GM18520 (cell line): ENCODE measurements around the gene MTRF1.
A peak's percentile ranks its signal among the peaks of the same experiment; 100 is the strongest.

Experiments used
- ATAC-seq: cut with Tn5 transposase; IDR thresholded peaks from one replicate; pipeline ENCODE4 v1.9.1; 2021; ENCODE audit not compliant: unreplicated experiment

Gene MTRF1

DNA sequence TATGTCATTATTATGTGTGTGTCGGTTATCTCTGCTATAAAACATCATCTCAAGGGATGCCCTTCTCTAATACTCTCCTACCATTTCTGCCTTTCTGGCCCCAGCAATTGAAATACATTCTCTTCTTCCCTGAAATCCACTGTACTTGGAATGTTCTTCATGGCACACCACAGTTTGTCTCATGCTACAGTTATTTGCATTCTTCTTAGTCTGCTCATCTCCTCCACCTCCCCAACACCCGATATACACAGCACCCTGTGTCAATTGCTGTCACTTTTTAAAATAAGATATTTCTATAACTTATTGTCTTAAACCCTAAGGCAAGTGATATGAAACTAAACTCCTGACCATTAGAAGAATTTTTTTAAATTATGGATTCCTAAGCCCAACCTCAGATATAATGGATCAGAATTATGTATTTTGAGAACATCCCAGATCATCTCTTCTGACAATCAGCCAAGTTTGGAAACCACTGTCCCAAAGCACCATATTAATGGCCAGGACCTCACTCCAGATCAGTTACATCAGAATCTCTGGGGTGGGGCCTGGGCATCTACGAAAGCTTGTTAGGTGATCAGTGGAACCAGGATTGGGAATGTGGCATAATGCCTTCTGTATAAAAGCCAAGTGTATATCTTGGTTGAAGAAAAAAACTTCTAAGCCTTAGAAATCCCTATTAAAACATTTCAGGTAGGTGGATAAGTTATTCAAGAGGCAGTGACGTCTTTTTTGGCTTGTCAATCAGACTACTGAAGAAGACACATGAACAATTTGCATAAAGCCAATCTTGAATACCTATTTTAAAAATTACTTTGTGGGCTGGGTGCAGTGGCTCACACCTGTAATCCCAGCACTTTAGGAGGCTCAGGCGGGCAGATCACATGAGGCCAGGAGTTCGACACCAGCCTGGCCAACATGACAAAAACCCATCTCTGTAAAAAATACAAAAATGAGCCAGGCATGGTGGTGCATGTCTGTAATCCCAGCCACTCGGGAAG lies 39.0 kb downstream of the MTRF1 start:
- no peak for ATAC-seq

DNA sequence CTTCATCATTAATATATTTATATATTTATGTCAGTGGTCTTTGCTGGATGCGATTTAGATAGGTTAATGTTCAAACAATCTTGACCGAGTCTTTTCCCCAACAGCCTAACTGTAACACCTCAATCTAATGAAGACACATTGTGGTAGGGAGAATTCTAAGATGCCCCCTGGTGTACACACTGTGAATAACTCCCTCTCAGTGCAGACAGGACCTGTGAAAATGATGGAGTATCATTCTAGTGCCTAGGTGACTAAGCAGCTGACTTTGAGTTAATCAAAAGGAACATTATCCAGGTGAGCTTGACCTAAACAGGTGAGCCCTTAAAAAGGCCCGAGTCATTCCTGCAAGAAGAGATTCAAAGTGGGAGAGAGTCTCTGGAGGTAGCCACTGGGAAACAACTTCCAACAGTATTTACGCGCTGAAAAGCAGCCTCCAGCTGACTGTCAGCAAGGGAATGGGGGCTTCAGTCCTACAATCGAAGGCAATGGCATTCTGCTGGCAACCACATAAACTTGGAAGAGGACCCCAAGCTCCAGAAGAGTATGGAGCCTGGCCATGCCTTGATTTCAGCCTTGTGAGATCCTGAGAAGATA lies 41.0 kb downstream of the MTRF1 start:
- ATAC-seq = no peak

- no peak for ATAC-seq
Observed at GRCh38 chr13:41220401-41220800, 43.0 kb downstream of the MTRF1 start.

DNA sequence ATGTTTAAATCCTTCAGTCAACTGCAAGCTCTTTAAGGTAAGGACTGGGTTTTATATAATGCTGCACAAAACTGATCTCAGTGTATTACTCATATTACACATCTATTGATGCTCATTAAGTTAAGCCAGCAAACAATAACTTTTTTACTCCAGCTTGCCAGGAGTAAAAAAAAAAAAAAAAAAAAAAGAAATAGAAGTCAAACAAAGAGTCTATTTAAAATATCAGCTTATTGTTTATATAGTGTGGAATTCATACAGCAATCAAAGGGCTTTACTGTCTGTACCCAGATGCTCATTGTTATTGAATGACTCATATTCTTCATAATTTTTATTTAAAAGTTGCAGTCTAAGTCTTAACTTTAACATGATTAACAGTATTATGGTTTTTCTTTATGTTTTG lies 47.2 kb downstream of the MTRF1 start:
- no peak for ATAC-seq

DNA sequence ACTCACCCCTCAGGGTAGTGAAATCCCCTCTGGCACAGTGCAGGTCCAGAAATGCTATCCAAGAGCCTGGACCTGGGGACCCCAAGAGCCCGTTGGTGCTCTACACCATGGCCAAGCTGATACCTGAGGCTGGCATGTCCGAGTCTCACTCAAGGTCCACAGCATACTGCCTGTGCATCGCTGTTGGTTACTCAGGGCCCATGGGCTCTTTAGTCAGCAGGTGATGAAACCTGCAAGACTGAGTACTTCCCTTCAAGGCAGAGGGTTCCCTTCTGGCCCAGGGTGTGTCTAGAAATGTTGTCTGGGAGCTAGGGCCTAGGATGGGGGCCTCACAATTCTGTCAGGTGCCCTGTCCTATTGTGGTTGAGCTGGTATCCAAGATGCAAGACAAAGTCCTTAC lies 49.5 kb downstream of the MTRF1 start:
- ATAC-seq = no peak

GRCh38 chr13:41213316-41213715 lies 50.1 kb downstream of the MTRF1 start:
- ATAC-seq = no peak

DNA sequence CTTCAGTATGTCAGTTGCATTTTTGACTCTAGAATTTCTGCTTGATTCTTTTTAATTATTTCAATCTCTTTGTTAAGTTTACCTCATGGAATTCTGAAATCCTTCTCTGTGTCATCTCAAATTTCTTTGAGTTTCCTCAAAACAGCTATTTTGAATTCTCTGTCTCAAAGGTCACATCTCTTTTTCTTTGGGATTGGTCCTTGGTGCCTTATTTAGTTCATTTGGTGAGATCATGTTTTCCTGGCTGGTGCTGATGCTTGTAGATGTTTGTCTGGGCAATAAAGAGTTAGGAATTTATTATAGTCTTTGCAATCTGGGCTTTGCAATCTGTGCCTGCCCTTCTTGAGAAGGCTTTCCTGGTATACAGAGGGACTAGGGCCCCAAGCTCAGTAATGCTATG lies 50.5 kb downstream of the MTRF1 start:
- no peak for ATAC-seq

- ATAC-seq = no peak
Observed at GRCh38 chr13:41211062-41211461, 52.3 kb downstream of the MTRF1 start.

DNA sequence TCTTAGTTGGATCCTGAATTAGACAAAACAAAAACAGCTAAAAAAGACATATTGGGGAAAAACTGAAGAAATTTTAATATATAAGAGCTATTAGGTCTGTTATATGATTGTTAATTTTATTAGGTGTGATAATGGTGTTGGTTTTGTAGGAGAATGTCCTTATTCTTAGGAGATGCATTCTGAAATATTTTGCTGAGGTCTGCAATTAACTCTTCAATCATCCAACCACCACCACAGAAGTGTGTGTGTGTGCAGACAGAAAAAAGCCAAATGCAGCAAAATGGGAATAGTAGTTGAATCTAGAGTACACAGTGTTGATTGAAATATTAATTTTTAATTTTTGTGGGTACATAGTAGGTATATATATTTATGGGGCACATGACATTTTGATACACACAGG lies 56.9 kb downstream of the MTRF1 start:
- ATAC-seq = no peak

DNA sequence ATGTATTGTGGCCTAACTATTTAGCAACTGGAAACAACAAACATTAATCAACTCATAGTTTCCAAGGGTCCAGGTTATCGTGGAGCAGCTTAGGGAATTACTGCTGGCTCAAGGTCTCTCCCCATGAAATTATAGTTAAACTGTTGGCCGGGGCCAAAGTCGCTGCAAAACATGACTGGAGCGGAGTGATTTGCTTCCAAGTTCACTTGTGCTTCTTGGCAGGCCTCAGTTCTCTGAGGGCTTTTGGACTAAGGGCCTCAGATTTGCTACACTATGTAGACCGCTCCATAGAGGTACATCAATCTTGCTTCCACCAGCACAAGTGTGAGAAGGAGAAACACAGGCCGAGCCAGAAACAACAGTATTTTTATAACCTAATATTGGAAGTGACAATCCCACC lies 59.6 kb downstream of the MTRF1 start:
- ATAC-seq = no peak

DNA sequence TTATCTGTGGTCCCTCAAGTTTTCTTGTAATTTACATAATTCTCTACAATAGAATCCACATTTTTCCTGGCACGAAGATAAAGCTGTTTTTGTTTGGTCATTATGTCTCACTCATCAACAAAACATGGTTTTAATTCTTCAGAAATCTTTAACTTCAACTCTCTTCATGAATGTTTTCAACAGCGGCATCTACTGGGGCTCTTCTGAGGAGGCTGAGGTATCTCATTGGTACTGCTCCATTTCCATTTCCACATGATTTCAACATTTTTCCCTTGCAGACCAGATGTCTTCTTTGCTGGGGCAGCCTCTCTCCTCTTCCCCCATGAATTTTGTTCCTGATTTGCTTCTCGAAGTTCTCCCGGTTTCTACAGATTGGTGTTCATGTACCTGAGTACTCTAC lies 63.2 kb downstream of the MTRF1 start:
- no peak for ATAC-seq

- ATAC-seq = no peak
Observed at GRCh38 chr13:41199526-41199925, 63.9 kb downstream of the MTRF1 start.

DNA sequence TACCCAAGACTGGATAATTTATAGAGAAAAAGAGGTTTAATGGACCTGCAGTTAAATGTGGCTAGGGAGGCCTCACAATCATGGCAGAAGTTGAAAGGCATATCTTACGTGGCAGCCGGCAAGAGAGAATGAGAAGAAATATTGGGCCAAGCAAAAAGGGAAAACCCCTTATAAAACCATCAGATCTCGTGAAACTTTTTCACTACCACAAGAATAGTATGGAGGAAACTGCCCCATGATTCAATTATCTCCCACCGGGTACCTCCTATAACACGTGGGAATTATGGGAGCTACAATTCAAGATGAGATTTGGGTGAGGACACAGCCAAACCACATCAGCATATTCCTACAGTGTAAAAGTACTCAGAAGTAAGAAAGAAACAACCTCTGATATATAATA lies 64.3 kb downstream of the MTRF1 start:
- no peak for ATAC-seq

DNA sequence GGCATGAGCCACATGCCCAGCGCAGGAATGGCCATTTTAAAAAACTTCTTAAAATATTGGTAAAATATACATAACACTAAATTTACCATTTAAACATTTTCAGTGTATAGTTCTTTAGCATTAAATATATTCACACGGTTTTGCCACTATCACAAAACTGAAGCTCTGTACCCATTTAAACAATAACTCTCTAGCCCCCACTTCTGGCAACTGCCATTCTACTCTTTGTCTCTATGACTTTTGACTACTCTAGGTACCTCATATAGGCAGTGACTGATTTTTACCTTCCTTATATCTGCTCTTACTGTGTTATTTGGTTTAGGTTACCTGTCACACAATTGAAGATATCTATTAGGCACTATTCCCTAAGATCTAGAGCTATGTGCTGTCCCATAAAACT lies 66.8 kb downstream of the MTRF1 start:
- no peak for ATAC-seq

GRCh38 chr13:41196011-41196410 lies 67.4 kb downstream of the MTRF1 start:
- no peak for ATAC-seq

GRCh38 chr13:41193919-41194824 lies 69.2 kb downstream of the MTRF1 start, which contains the start of gene KBTBD7:
TSS of gene KBTBD7 (minus strand) at chr13:41194569. CDS start at chr13:41194257, 312 bp downstream.
- ATAC-seq = peak; percentile 92

DNA sequence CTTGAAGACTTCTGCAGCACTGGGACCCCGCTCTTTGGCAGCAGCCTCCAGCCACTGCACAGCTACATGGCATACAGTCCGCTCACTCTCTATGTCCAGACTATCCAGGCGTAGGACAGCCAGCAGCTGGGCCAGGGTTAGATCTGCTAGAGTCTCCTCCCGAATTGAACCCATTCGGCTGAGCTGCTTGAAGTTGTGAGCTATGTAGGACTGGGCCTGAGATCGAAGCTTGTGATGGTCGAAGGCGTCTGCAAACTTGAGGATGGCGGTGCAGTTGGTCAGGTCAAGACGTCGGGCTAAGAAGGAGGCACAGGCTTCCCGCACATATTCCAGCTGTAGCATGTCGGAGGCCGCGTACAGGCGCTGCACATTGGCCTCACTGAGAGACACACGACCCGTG lies 69.9 kb downstream of the MTRF1 start:
- ATAC-seq = no peak

DNA sequence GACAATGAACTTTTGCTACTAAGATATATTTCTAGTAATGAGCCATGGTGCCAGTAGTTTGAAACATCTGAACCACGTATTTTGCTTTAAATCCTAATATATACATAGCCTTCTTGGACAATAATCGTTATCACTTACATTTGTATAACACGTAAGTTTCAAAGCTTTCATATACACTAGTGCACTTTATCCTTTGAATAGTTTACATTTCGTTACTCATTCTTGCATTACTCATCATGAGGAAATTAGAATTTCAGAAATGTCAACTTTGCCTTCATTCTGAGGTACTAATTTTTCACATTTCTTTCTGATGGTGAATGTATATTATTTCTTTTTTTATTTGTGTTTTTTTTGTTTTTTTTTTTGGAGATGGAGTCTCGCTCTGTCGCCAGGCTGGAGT lies 74.8 kb downstream of the MTRF1 start:
- ATAC-seq = no peak

DNA sequence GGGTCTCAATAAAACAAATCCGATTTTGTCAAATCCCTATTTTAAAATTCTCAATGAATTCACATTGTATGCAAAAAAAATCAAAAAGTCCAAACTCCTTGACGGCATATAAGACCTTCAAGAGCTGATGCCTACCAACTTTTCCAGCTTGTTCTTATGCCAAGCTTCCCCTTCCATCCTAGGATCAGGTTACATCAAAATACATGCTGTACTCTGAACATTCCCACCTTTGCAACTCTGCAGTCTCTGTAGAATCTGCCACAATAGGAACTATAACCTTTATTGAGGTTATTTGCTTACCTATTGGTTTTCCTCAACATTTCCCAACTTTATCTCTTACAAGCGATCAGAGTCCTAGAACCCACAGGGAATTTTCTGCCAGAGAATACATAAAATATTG lies 76.9 kb downstream of the MTRF1 start:
- ATAC-seq = no peak

DNA sequence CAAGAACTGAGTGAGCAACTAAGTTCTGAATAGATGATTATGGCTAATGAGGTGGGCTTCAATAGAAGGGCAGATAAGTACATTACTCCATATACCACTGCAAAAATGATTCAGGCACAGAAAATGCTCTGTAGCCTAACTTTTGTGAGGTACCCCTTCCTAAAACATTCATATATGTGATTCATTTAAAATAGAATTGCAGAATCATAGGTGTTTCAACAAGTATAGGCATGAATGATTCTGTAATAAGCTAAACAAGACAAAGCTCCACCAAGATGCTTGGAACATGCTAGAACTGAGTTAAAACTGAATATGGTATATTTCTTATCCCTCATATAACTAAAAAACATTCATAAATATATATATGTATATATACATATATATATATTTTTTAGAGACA lies 81.1 kb downstream of the MTRF1 start:
- ATAC-seq = no peak

DNA sequence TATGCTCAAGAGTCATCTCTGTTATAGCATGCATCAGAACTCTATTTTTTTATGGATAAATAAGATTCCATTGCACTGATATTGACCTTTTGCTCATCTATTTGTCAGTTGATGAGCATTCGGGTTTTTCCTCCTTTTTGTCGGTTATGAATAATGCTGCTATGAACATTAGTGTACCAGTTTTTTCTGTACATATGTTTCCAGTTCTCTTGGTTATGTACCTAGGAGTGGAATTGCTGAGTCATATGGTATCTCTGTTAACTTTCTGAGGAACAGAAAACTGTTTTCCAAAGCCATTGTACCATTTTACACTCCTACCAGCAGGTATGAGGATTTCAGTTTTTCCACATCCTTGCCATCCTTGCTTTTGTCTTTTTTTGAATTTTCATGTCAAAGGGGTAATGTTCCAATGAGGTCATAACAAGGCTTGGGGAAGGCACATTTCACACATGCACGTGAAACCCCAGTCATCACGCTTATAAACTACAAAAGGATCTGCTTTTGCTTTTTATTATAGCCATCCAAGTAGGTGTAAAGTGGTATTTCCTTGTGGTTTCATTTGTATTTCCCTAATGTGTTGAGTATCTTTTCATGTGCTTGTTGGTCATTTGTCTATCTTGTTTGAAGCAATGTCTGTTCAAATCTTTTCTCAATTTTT lies 83.7 kb downstream of the MTRF1 start:
- no peak for ATAC-seq
